ENCODE results near the gene MAGEA2. TPM values are rescaled to one million over a fixed set of nuclear protein-coding genes. Genes with fewer than 3 reads are reported as not detected.
"Not testable (repeated sequence)": the region's sequence is repeated elsewhere in the genome, so short reads cannot be mapped to it uniquely, and the experiment has no call there.

The MAGEA2 gene
- total RNA-seq, 2 donors from 2014 or later = not detected

GRCh38 chrX:152725409-152725808 lies 28.2 kb downstream of the MAGEA2 start:
- no peak for ATAC-seq
- no peak for DNase-seq (ENCODE audit: low spot score in 2 of 2)
- no peaks in the 10 kb centered on the region for H3K36me3 Mint-ChIP-seq
- no peaks in the 10 kb centered on the region for H3K9me3 Mint-ChIP-seq
- no peak overlapping the region for H3K27ac Mint-ChIP-seq

- ATAC-seq; H3K36me3 Mint-ChIP-seq; DNase-seq (ENCODE audit: low spot score in 2 of 2); H3K9me3 Mint-ChIP-seq; H3K27ac Mint-ChIP-seq: not testable (repeated sequence)
Observed at GRCh38 chrX:152713815-152714787, 39.5 kb downstream of the MAGEA2 start, which contains the start of gene MAGEA2B. Gene MAGEA2B (plus strand): TSS chrX:152714628. CDS start chrX:152717107, 2,479 bp downstream.

GRCh38 chrX:152713195-152713594 lies 40.4 kb downstream of the MAGEA2 start:
- not testable (repeated sequence) for H3K9me3 Mint-ChIP-seq; H3K27ac Mint-ChIP-seq; H3K36me3 Mint-ChIP-seq; ATAC-seq; DNase-seq (ENCODE audit: low spot score in 2 of 2)

- H3K36me3 Mint-ChIP-seq; H3K27ac Mint-ChIP-seq; ATAC-seq; DNase-seq (ENCODE audit: low spot score in 2 of 2); H3K9me3 Mint-ChIP-seq: not testable (repeated sequence)
Observed at GRCh38 chrX:152709173-152709572, 44.5 kb downstream of the MAGEA2 start, which contains the start of gene CSAG2. Gene CSAG2 (minus strand): TSS chrX:152709273. CDS start chrX:152709112, 161 bp downstream.

GRCh38 chrX:152706500-152706899 lies 47.1 kb downstream of the MAGEA2 start:
- not testable (repeated sequence) for H3K36me3 Mint-ChIP-seq; ATAC-seq; H3K9me3 Mint-ChIP-seq; H3K27ac Mint-ChIP-seq; DNase-seq (ENCODE audit: low spot score in 2 of 2)

GRCh38 chrX:152700390-152700789 lies 53.3 kb downstream of the MAGEA2 start:
- ATAC-seq; H3K27ac Mint-ChIP-seq; H3K9me3 Mint-ChIP-seq; H3K36me3 Mint-ChIP-seq; DNase-seq (ENCODE audit: low spot score in 2 of 2): not testable (repeated sequence)

Other genes starting within 250 kb of the MAGEA2 start
- gene GABRQ, start 115.9 kb downstream of the MAGEA2 start, total RNA-seq = under 1 TPM in 1 of 2 donors, not detected in 1; 0.10 TPM
- not detected for gene MAGEA3, start 55.0 kb downstream of the MAGEA2 start, total RNA-seq
- not detected for gene CSAG2, start 44.6 kb downstream of the MAGEA2 start, total RNA-seq
- gene MAGEA2B, start 39.2 kb downstream of the MAGEA2 start, total RNA-seq = not detected
- not detected for gene CSAG1, start 20.1 kb downstream of the MAGEA2 start, total RNA-seq
- gene MAGEA12, start 20.1 kb downstream of the MAGEA2 start, total RNA-seq = not detected
- gene CSAG3, start 5.4 kb upstream of the MAGEA2 start, total RNA-seq = not detected
- gene MAGEA6, start 15.8 kb upstream of the MAGEA2 start, total RNA-seq = not detected
- 1 to 10 TPM; 7.4 to 9.4 TPM for gene CETN2, start 76.9 kb upstream of the MAGEA2 start, total RNA-seq
- 10 to 100 TPM; 11.7 to 18.0 TPM for gene NSDHL, start 77.2 kb upstream of the MAGEA2 start, total RNA-seq
- 1 to 10 TPM; 2.0 to 2.3 TPM for gene ZNF185, start 144.2 kb upstream of the MAGEA2 start, total RNA-seq
- not detected for gene PNMA5, start 240.3 kb upstream of the MAGEA2 start, total RNA-seq